Uterus (tissue), 2 donors: ENCODE results near the gene POLK.

Experiments
- CTCF ChIP-seq, 4 experiments: fragments of 200-600 bp in 2 of 4; fragments of 450-650 bp in 2 of 4; sonication (generic) in 2 of 4; IDR thresholded peaks; one replicate each; pipeline ENCODE4 v1.5.1; 2016 to 2019; ENCODE audit warnings: antibody characterized with exemption in 4 of 4, mild to moderate bottlenecking in 2 of 4, moderate library complexity in 1 of 4
- POLR2A ChIP-seq, 2 donors: fragments of 450-650 bp; IDR thresholded peaks; one replicate each; pipeline ENCODE4 v1.6.1; 2016; ENCODE audit warnings: antibody characterized with exemption in 2 of 2, mild to moderate bottlenecking in 1 of 2, moderate library complexity in 1 of 2

GRCh38 chr5:75568202-75568601, 56.5 kb downstream of the POLK start:
- TF ChIP-seq CTCF (IDR thresholded peaks at IDR 0.05): no peak
- no peak for TF ChIP-seq POLR2A (IDR thresholded peaks at IDR 0.05)
